HCT116 (cell line): ENCODE results near the gene MAML2. TPM values are rescaled to one million over a fixed set of nuclear protein-coding genes. Genes with fewer than 3 reads are reported as not detected.

Experiments
- ATAC-seq: fragments of 200-7000 bp; cut with Tn5 transposase; 2 replicates; pipeline ENCODE4 v1.9.1; 2020; ENCODE audit warnings: mild to moderate bottlenecking, moderate library complexity
- BruUV-seq: library from RNA; stranded (reverse); fragments of 400-500 nt; replicated peaks from 2 replicates; lab custom pipeline; 2021; lab: Mats Ljungman, UMichigan
- CTCF ChIA-PET: fragments of 300-600 bp; sonication (Branson Sonifier 250); formaldehyde crosslinking; loops from one replicate; lab custom pipeline; 2021; ENCODE audit warnings: antibody characterized with exemption; lab: Charles Lee
- POLR2A ChIA-PET: fragments of 300-600, 350-600 bp; sonication (Branson Sonifier 250); formaldehyde crosslinking; loops from one replicate; lab custom pipeline; 2021; ENCODE audit warnings: antibody characterized with exemption; lab: Charles Lee
- RAD21 ChIA-PET, 2 experiments: fragments of 300-600 bp; sonication (Branson Sonifier 250); formaldehyde crosslinking; loops; one replicate each; lab custom pipeline; 2023; ENCODE audit warnings: low total read pairs in 2 of 2; ENCODE audit not compliant: uncharacterized antibody in 2 of 2, unreplicated experiment in 2 of 2, low non-redundant PET in 1 of 2; lab: Charles Lee
- DNase-seq: peaks from one replicate; pipeline ENCODE4 v3.0.0-alpha.2; 2010; ENCODE audit warnings: low read depth, low spot score
- H2AFZ ChIP-seq: fragments of 200-600 bp; shearing (Covaris generic), sonication (generic); 2 replicates; pipeline ENCODE4 v1.6.1; 2017; ENCODE audit warnings: low read depth, mixed run types, mixed read lengths, antibody characterized with exemption, low read length; ENCODE audit not compliant: poor library complexity, severe bottlenecking
- H3K27ac ChIP-seq: 2 replicates; pipeline ENCODE4 v1.5.1; 2012; ENCODE audit warnings: low read depth, low read length
- H3K27me3 ChIP-seq: fragments of 200-600 bp; sonication (generic); 2 replicates; pipeline ENCODE4 v1.6.1; 2016; ENCODE audit warnings: mixed run types, low read length, mixed read lengths; ENCODE audit not compliant: insufficient read depth
- H3K36me3 ChIP-seq, 2 experiments: fragments of 200-500 bp in 1 of 2; fragments of 200-600 bp in 1 of 2; sonication (Bioruptor generic) in 1 of 2; sonication (generic) in 1 of 2; 2 replicates each; pipeline versions ENCODE4 v1.5.1 to v1.6.1; 2014 to 2016; ENCODE audit warnings: low read length in 2 of 2, inconsistent platforms in 1 of 2, mixed read lengths in 1 of 2, mixed run types in 1 of 2; ENCODE audit not compliant: insufficient read depth in 2 of 2, control insufficient read depth in 1 of 2
- H3K4me1 ChIP-seq, 2 experiments: fragments of 200-600 bp in 1 of 2; sonication (generic) in 1 of 2; 2 replicates each; pipeline versions ENCODE4 v1.5.1 to v1.6.1; 2012 to 2017; ENCODE audit warnings: low read length in 2 of 2, inconsistent platforms in 1 of 2, mild to moderate bottlenecking in 1 of 2, mixed read lengths in 1 of 2, mixed run types in 1 of 2, moderate library complexity in 1 of 2; ENCODE audit not compliant: insufficient read depth in 2 of 2, control insufficient read depth in 1 of 2
- H3K4me2 ChIP-seq: fragments of 200-600 bp; sonication (generic); 2 replicates; pipeline ENCODE4 v1.6.1; 2017; ENCODE audit warnings: mixed run types, low read length, mixed read lengths
- H3K4me3 ChIP-seq, 2 experiments: fragments of 200-600 bp in 1 of 2; sonication (generic) in 1 of 2; replicated peaks in 1 of 2; 2 replicates each; pipeline ENCODE4 v1.5.1; 2011 to 2016; ENCODE audit warnings: low read length in 2 of 2, control low read depth in 1 of 2, low read depth in 1 of 2, mild to moderate bottlenecking in 1 of 2, mixed read lengths in 1 of 2, mixed run types in 1 of 2
- H3K79me2 ChIP-seq: fragments of 200-600 bp; sonication (generic); 2 replicates; pipeline ENCODE4 v1.6.1; 2017; ENCODE audit warnings: mild to moderate bottlenecking, mixed run types, low read length, moderate library complexity, mixed read lengths; ENCODE audit not compliant: insufficient read depth
- H3K9ac ChIP-seq: fragments of 200-600 bp; sonication (generic); 2 replicates; pipeline ENCODE4 v1.6.1; 2016; ENCODE audit warnings: low read length, mixed read lengths
- H3K9me2 ChIP-seq: fragments of 200-600 bp; sonication (generic), shearing (Covaris generic); 2 replicates; pipeline ENCODE4 v1.6.1; 2017; ENCODE audit warnings: mixed run types, mild to moderate bottlenecking, moderate library complexity; ENCODE audit not compliant: insufficient read depth
- H3K9me3 ChIP-seq, 2 experiments: fragments of 200-500 bp in 1 of 2; fragments of 200-600 bp in 1 of 2; sonication (Bioruptor generic) in 1 of 2; sonication (generic) in 1 of 2; 2 replicates each; pipeline ENCODE4 v1.6.1; 2014 to 2017; ENCODE audit warnings: low read length in 2 of 2, mixed read lengths in 2 of 2, inconsistent platforms in 1 of 2, low read depth in 1 of 2, mild to moderate bottlenecking in 1 of 2, mixed run types in 1 of 2, moderate library complexity in 1 of 2; ENCODE audit not compliant: control insufficient read depth in 1 of 2, insufficient read depth in 1 of 2
- H4K20me1 ChIP-seq: fragments of 200-600 bp; sonication (generic), shearing (Covaris generic); 2 replicates; pipeline ENCODE4 v1.6.1; 2017; ENCODE audit warnings: mixed run types, mild to moderate bottlenecking, moderate library complexity; ENCODE audit not compliant: insufficient read depth
- ATF3 ChIP-seq: IDR thresholded peaks from 2 replicates; pipeline ENCODE4 v1.6.1; 2012
- CBX3 ChIP-seq: IDR thresholded peaks from 2 replicates; pipeline ENCODE4 v1.6.1; 2012; ENCODE audit warnings: low read depth
- CEBPB ChIP-seq: IDR thresholded peaks from 2 replicates; pipeline ENCODE4 v1.6.1; 2012; ENCODE audit warnings: low read depth
- CTCF ChIP-seq, 3 experiments: fragments of 200-600 bp in 1 of 3; sonication (generic) in 1 of 3; IDR thresholded peaks in 2 of 3; conservative IDR thresholded peaks in 1 of 3; 2 replicates each; pipeline ENCODE4 v1.5.1; 2012 to 2017; ENCODE audit warnings: low read depth in 2 of 3, low read length in 2 of 3, antibody characterized with exemption in 1 of 3, borderline replicate concordance in 1 of 3, control low read depth in 1 of 3, mild to moderate bottlenecking in 1 of 3, mixed read lengths in 1 of 3, mixed run types in 1 of 3, moderate library complexity in 1 of 3; ENCODE audit not compliant: insufficient read depth in 1 of 3
- ELF1 ChIP-seq: IDR thresholded peaks from 2 replicates; pipeline ENCODE4 v1.6.1; 2012; ENCODE audit warnings: low read depth, borderline replicate concordance
- EZH2phosphoT487 ChIP-seq: fragments of 200-600 bp; IDR thresholded peaks from 2 replicates; pipeline ENCODE4 v1.6.1; 2018; ENCODE audit warnings: antibody characterized with exemption, borderline replicate concordance
- JUND ChIP-seq: IDR thresholded peaks from 2 replicates; pipeline ENCODE4 v1.6.1; 2012
- POLR2A ChIP-seq: IDR thresholded peaks from 2 replicates; pipeline ENCODE4 v1.7.0; 2011; ENCODE audit warnings: borderline replicate concordance; ENCODE audit not compliant: insufficient read depth, insufficient read length; ENCODE audit errors: extremely low read depth
- POLR2AphosphoS5 ChIP-seq: IDR thresholded peaks from 2 replicates; pipeline ENCODE4 v1.6.1; 2011; ENCODE audit warnings: mild to moderate bottlenecking, low read depth, low read length, moderate library complexity
- RAD21 ChIP-seq: IDR thresholded peaks from 2 replicates; pipeline ENCODE4 v1.6.1; 2012; ENCODE audit warnings: low read depth, mild to moderate bottlenecking
- REST ChIP-seq: IDR thresholded peaks from 2 replicates; pipeline ENCODE4 v1.6.1; 2012; ENCODE audit warnings: low read depth
- SP1 ChIP-seq: IDR thresholded peaks from 2 replicates; pipeline ENCODE4 v1.6.1; 2012; ENCODE audit warnings: low read depth
- SRF ChIP-seq: IDR thresholded peaks from 2 replicates; pipeline ENCODE4 v1.6.1; 2012; ENCODE audit warnings: low read depth
- ZFX ChIP-seq: fragments of 450-650 bp; IDR thresholded peaks from 2 replicates; pipeline ENCODE4 v1.6.1; 2017
- ZNF274 ChIP-seq: fragments of 200-500 bp; sonication (Bioruptor generic); IDR thresholded peaks from 2 replicates; pipeline ENCODE4 v1.6.1; 2014; ENCODE audit warnings: mild to moderate bottlenecking, low read depth, low read length, inconsistent platforms
- intact Hi-C: fragments of 100-400 bp; cut with micrococcal nuclease; formaldehyde crosslinking; loops from 2 replicates; pipeline ENCODE4 v1.10.0; 2022
- total RNA-seq: library from RNA; stranded (reverse); gene quantifications from one replicate; pipeline ENCODE4 v1.2.1, GENCODE V29; 2021; ENCODE audit not compliant: unreplicated experiment
- TF ChIP-seq, protein P1 (sequence below): IDR thresholded peaks from 2 replicates; pipeline ENCODE4 v1.6.1; 2011; ENCODE audit warnings: mild to moderate bottlenecking, low read length, moderate library complexity; ENCODE audit not compliant: insufficient replicate concordance; ENCODE audit errors: extremely low read depth

Gene MAML2
- total RNA-seq, 1 experiment from 2014 or later = 2.6 TPM

GRCh38 chr11:96147186-96147585, 195.8 kb downstream of the MAML2 start:
- TF ChIP-seq CTCF (IDR thresholded peaks at IDR 0.05 in 2 of 3, conservative IDR thresholded peaks at IDR 0.05 in 1 of 3; ENCODE audit: borderline replicate concordance in 1 of 3, insufficient read depth in 1 of 3, low read depth in 2 of 3, low read length in 2 of 3) (no peak), JUND (no peak), ZFX (no peak), SP1 (no peak), REST (no peak), RAD21 (no peak), CBX3 (no peak), ELF1 (no peak), CEBPB (no peak), EZH2phosphoT487 (no peak), ZNF274 (no peak), SRF (no peak), ATF3 (no peak), POLR2A (no peak), POLR2AphosphoS5 (no peak)
- TF ChIP-seq, protein P1, sequence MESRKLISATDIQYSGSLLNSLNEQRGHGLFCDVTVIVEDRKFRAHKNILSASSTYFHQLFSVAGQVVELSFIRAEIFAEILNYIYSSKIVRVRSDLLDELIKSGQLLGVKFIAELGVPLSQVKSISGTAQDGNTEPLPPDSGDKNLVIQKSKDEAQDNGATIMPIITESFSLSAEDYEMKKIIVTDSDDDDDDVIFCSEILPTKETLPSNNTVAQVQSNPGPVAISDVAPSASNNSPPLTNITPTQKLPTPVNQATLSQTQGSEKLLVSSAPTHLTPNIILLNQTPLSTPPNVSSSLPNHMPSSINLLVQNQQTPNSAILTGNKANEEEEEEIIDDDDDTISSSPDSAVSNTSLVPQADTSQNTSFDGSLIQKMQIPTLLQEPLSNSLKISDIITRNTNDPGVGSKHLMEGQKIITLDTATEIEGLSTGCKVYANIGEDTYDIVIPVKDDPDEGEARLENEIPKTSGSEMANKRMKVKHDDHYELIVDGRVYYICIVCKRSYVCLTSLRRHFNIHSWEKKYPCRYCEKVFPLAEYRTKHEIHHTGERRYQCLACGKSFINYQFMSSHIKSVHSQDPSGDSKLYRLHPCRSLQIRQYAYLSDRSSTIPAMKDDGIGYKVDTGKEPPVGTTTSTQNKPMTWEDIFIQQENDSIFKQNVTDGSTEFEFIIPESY = no peak
- no peaks in the 10 kb centered on the region for H4K20me1 ChIP-seq
- no peak overlapping the region for H3K4me3 ChIP-seq
- H3K9ac ChIP-seq = no peak overlapping the region
- POLR2A ChIA-PET = no interaction called here
- BruUV-seq = no TSS peak
- no peaks in the 10 kb centered on the region for H3K27me3 ChIP-seq
- no peaks in the 10 kb centered on the region for H3K79me2 ChIP-seq
- H3K4me2 ChIP-seq = no peak overlapping the region
- H3K9me3 ChIP-seq = no peaks in the 10 kb centered on the region
- H2AFZ ChIP-seq = no peak overlapping the region
- DNase-seq (no peak), ATAC-seq (no peak)
- H3K36me3 ChIP-seq = no peaks in the 10 kb centered on the region
- RAD21 ChIA-PET = no interaction called here
- intact Hi-C loops = no loop called here
- CTCF ChIA-PET = no interaction called here
- no peak overlapping the region for H3K27ac ChIP-seq
- H3K9me2 ChIP-seq = no peaks in the 10 kb centered on the region
- H3K4me1 ChIP-seq = peaks cover 0 to 10% of the 10 kb centered on the region in 2 experiments; a peak in 2 of 4 replicates
